HCT116 (cell line): ENCODE results near the gene ADAMTSL2.

Experiments used
- MAX ChIP-seq: IDR thresholded peaks from 2 replicates; pipeline ENCODE4 v1.6.1; 2012
- POLR2A ChIP-seq: IDR thresholded peaks from 2 replicates; pipeline ENCODE4 v1.7.0; 2011; ENCODE audit warnings: borderline replicate concordance; ENCODE audit not compliant: insufficient read depth, insufficient read length; ENCODE audit errors: extremely low read depth
- ZNF274 ChIP-seq: fragments of 200-500 bp; sonication (Bioruptor generic); IDR thresholded peaks from 2 replicates; pipeline ENCODE4 v1.6.1; 2014; ENCODE audit warnings: mild to moderate bottlenecking, low read depth, low read length, inconsistent platforms
- TF ChIP-seq, protein P1 (sequence below): IDR thresholded peaks from 2 replicates; pipeline ENCODE4 v1.6.1; 2012; ENCODE audit warnings: low read depth
- TF ChIP-seq, protein P2 (sequence below), 3 experiments: fragments of 200-600 bp in 1 of 3; sonication (generic) in 1 of 3; IDR thresholded peaks in 2 of 3; conservative IDR thresholded peaks in 1 of 3; 2 replicates each; pipeline ENCODE4 v1.5.1; 2012 to 2017; ENCODE audit warnings: low read depth in 2 of 3, low read length in 2 of 3, antibody characterized with exemption in 1 of 3, borderline replicate concordance in 1 of 3, control low read depth in 1 of 3, mild to moderate bottlenecking in 1 of 3, mixed read lengths in 1 of 3, mixed run types in 1 of 3, moderate library complexity in 1 of 3; ENCODE audit not compliant: insufficient read depth in 1 of 3

DNA sequence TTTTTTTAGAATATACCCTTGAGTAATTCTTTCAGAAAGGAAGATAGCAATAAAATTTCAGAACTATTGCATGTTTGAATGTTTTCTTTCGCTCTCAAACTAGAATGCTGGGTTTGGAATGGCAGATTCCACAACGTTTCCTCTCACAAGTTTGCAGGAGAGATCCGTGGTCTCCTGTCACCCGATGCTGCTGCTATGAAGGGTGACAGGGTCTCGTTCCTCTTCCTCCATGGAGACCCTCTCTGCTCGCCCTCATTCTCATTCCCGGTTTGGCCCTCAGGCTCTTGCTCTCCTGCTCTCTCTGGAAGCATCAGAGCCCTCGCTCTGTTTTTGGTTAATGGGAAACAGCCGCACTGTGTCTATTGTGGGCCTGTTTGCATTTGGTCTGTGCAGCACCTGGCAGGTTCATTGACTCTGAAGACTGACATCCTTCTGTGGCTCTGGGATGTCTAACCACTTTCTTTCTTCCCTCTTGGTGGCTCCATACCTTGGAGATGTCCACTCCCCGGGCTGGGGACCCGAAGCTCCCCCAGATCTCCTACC is 87.3 kb downstream of the ADAMTSL2 start:
- TF ChIP-seq, protein P1, sequence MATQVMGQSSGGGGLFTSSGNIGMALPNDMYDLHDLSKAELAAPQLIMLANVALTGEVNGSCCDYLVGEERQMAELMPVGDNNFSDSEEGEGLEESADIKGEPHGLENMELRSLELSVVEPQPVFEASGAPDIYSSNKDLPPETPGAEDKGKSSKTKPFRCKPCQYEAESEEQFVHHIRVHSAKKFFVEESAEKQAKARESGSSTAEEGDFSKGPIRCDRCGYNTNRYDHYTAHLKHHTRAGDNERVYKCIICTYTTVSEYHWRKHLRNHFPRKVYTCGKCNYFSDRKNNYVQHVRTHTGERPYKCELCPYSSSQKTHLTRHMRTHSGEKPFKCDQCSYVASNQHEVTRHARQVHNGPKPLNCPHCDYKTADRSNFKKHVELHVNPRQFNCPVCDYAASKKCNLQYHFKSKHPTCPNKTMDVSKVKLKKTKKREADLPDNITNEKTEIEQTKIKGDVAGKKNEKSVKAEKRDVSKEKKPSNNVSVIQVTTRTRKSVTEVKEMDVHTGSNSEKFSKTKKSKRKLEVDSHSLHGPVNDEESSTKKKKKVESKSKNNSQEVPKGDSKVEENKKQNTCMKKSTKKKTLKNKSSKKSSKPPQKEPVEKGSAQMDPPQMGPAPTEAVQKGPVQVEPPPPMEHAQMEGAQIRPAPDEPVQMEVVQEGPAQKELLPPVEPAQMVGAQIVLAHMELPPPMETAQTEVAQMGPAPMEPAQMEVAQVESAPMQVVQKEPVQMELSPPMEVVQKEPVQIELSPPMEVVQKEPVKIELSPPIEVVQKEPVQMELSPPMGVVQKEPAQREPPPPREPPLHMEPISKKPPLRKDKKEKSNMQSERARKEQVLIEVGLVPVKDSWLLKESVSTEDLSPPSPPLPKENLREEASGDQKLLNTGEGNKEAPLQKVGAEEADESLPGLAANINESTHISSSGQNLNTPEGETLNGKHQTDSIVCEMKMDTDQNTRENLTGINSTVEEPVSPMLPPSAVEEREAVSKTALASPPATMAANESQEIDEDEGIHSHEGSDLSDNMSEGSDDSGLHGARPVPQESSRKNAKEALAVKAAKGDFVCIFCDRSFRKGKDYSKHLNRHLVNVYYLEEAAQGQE = no peak
- no peak for TF ChIP-seq POLR2A
- no peak for TF ChIP-seq MAX
- TF ChIP-seq, protein P2, sequence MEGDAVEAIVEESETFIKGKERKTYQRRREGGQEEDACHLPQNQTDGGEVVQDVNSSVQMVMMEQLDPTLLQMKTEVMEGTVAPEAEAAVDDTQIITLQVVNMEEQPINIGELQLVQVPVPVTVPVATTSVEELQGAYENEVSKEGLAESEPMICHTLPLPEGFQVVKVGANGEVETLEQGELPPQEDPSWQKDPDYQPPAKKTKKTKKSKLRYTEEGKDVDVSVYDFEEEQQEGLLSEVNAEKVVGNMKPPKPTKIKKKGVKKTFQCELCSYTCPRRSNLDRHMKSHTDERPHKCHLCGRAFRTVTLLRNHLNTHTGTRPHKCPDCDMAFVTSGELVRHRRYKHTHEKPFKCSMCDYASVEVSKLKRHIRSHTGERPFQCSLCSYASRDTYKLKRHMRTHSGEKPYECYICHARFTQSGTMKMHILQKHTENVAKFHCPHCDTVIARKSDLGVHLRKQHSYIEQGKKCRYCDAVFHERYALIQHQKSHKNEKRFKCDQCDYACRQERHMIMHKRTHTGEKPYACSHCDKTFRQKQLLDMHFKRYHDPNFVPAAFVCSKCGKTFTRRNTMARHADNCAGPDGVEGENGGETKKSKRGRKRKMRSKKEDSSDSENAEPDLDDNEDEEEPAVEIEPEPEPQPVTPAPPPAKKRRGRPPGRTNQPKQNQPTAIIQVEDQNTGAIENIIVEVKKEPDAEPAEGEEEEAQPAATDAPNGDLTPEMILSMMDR (IDR thresholded peaks at IDR 0.05 in 2 of 3, conservative IDR thresholded peaks at IDR 0.05 in 1 of 3; ENCODE audit: borderline replicate concordance in 1 of 3, insufficient read depth in 1 of 3, low read depth in 2 of 3, low read length in 2 of 3) = no peak
- TF ChIP-seq ZNF274 = no peak
